IMR-90 (cell line): ENCODE results near the gene ANGPTL7. TPM values are rescaled to one million over a fixed set of nuclear protein-coding genes. Genes with fewer than 3 reads are reported as not detected.

Source experiments
- ATAC-seq: fragments of 200-7000 bp; cut with Tn5 transposase; 2 replicates; pipeline ENCODE4 v1.9.1; 2020; ENCODE audit warnings: low read depth, mild to moderate bottlenecking, moderate library complexity
- BruUV-seq: library from RNA; stranded (reverse); fragments of 400-500 nt; replicated peaks from 2 replicates; lab custom pipeline; 2021; lab: Mats Ljungman, UMichigan
- CTCF ChIA-PET: fragments of 300-600 bp; formaldehyde crosslinking; extraction: SDS; loops from one replicate; lab custom pipeline; 2021; ENCODE audit warnings: antibody characterized with exemption; lab: Yijun Ruan, JAX
- POLR2A ChIA-PET: fragments of 300-600 bp; sonication (Branson Sonifier 250); formaldehyde crosslinking; loops from one replicate; lab custom pipeline; 2022; ENCODE audit warnings: antibody characterized with exemption; ENCODE audit not compliant: unreplicated experiment; lab: Charles Lee
- DNase-seq: peaks from one replicate; pipeline ENCODE4 v3.0.0; 2013
- H2AFZ ChIP-seq: replicated peaks from 2 replicates; pipeline ENCODE3; 2013; ENCODE audit warnings: low read length, mild to moderate bottlenecking; ENCODE audit not compliant: poor library complexity
- H2AK5ac ChIP-seq: 2 replicates; pipeline ENCODE4 v1.6.1; 2013; ENCODE audit warnings: low read depth, low read length, inconsistent platforms
- H2AK9ac ChIP-seq: replicated peaks from 2 replicates; pipeline ENCODE3; 2013; ENCODE audit warnings: mild to moderate bottlenecking, low read depth, low read length, moderate library complexity; ENCODE audit not compliant: poor library complexity
- H2BK120ac ChIP-seq: 2 replicates; pipeline ENCODE4 v1.6.1; 2013; ENCODE audit warnings: low read depth, low read length, inconsistent platforms
- H2BK15ac ChIP-seq: 3 replicates; pipeline ENCODE4 v1.6.1; 2013; ENCODE audit warnings: low read depth, low read length, inconsistent platforms
- H2BK20ac ChIP-seq: 2 replicates; pipeline ENCODE4 v1.6.1; 2013; ENCODE audit warnings: low read depth, mild to moderate bottlenecking, inconsistent platforms, low read length, moderate library complexity
- H2BK5ac ChIP-seq: 2 replicates; pipeline ENCODE4 v1.6.1; 2013; ENCODE audit warnings: mild to moderate bottlenecking, low read depth, low read length, inconsistent platforms; ENCODE audit not compliant: poor library complexity, severe bottlenecking
- H3K14ac ChIP-seq: replicated peaks from 2 replicates; pipeline ENCODE4 v1.6.1; 2013; ENCODE audit warnings: low read depth, low read length, inconsistent platforms
- H3K18ac ChIP-seq: 2 replicates; pipeline ENCODE4 v1.6.1; 2013; ENCODE audit warnings: low read depth, low read length, control low read depth
- H3K23ac ChIP-seq: 2 replicates; pipeline ENCODE4 v1.6.1; 2013; ENCODE audit warnings: low read depth, low read length, inconsistent platforms
- H3K27ac ChIP-seq: 2 replicates; pipeline ENCODE4 v1.5.1; 2013; ENCODE audit warnings: mild to moderate bottlenecking, control low read depth, low read length; ENCODE audit not compliant: insufficient read depth
- H3K27me3 ChIP-seq: 2 replicates; pipeline ENCODE4 v1.6.1; 2013; ENCODE audit warnings: low read length; ENCODE audit not compliant: control insufficient read depth, insufficient read depth
- H3K36me3 ChIP-seq: 2 replicates; pipeline ENCODE4 v1.6.1; 2013; ENCODE audit warnings: low read length, mixed read lengths; ENCODE audit not compliant: control insufficient read depth, insufficient read depth
- H3K4ac ChIP-seq: 2 replicates; pipeline ENCODE4 v1.6.1; 2013; ENCODE audit warnings: low read depth, low read length, inconsistent platforms
- H3K4me1 ChIP-seq: 2 replicates; pipeline ENCODE4 v1.6.1; 2013; ENCODE audit warnings: low read length, mixed read lengths; ENCODE audit not compliant: control insufficient read depth, insufficient read depth
- H3K4me2 ChIP-seq: 2 replicates; pipeline ENCODE4 v1.6.1; 2013; ENCODE audit warnings: low read depth, mild to moderate bottlenecking, control low read depth, low read length, moderate library complexity
- H3K4me3 ChIP-seq: 2 replicates; pipeline ENCODE4 v1.5.1; 2013; ENCODE audit warnings: low read depth, mild to moderate bottlenecking, control low read depth, low read length, moderate library complexity; ENCODE audit not compliant: insufficient read depth
- H3K56ac ChIP-seq: 2 replicates; pipeline ENCODE4 v1.6.1; 2013; ENCODE audit warnings: low read length, inconsistent platforms; ENCODE audit not compliant: insufficient read depth; ENCODE audit errors: extremely low read depth
- H3K79me1 ChIP-seq, 2 experiments: 2 replicates each; pipeline ENCODE4 v1.6.1; 2013; ENCODE audit warnings: low read length in 2 of 2, inconsistent platforms in 1 of 2, low read depth in 1 of 2
- H3K9ac ChIP-seq: 2 replicates; pipeline ENCODE4 v1.6.1; 2013; ENCODE audit warnings: low read depth, low read length, control low read depth
- H3K9me1 ChIP-seq: 2 replicates; pipeline ENCODE4 v1.6.1; 2013; ENCODE audit warnings: low read length, inconsistent platforms; ENCODE audit not compliant: insufficient read depth
- H3K9me3 ChIP-seq: 2 replicates; pipeline ENCODE4 v1.6.1; 2013; ENCODE audit warnings: low read length; ENCODE audit not compliant: control insufficient read depth, insufficient read depth
- H4K20me1 ChIP-seq: 2 replicates; pipeline ENCODE4 v1.6.1; 2013; ENCODE audit warnings: low read length, inconsistent platforms; ENCODE audit not compliant: insufficient read depth
- H4K5ac ChIP-seq: 2 replicates; pipeline ENCODE4 v1.6.1; 2013; ENCODE audit warnings: mild to moderate bottlenecking, low read depth, low read length, control low read depth
- H4K8ac ChIP-seq, 2 experiments: 2 replicates each; pipeline ENCODE4 v1.6.1; 2013; ENCODE audit warnings: low read depth in 2 of 2, low read length in 2 of 2, control low read depth in 1 of 2, inconsistent platforms in 1 of 2
- H4K91ac ChIP-seq: 2 replicates; pipeline ENCODE4 v1.6.1; 2013; ENCODE audit warnings: low read depth, low read length, inconsistent platforms; ENCODE audit not compliant: insufficient read depth
- CHD1 ChIP-seq: IDR thresholded peaks from 2 replicates; pipeline ENCODE4 v1.6.1; 2012; ENCODE audit warnings: low read depth, low read length, improper control_type of control experiment
- MAZ ChIP-seq: IDR thresholded peaks from 2 replicates; pipeline ENCODE4 v1.6.1; 2012; ENCODE audit warnings: low read depth, mild to moderate bottlenecking, low read length, improper control_type of control experiment, moderate library complexity, borderline replicate concordance
- RFX5 ChIP-seq: IDR thresholded peaks from 2 replicates; pipeline ENCODE4 v1.8.0; 2012; ENCODE audit warnings: low read depth, mild to moderate bottlenecking, low read length, moderate library complexity
- SMC3 ChIP-seq: fragments of 150-350 bp; IDR thresholded peaks from 2 replicates; pipeline ENCODE4 v1.6.1; 2016; ENCODE audit warnings: low read depth, mild to moderate bottlenecking, antibody characterized with exemption, low read length, moderate library complexity
- WGBS, 2 experiments: methylation state at CpG; one replicate each; pipeline versions ENCODE4 v1.1.5 to v1.1.7; 2013; ENCODE audit warnings: missing lambda C conversion rate in 2 of 2; ENCODE audit not compliant: insufficient read length in 1 of 2; ENCODE audit errors: extremely low coverage in 2 of 2; 5-methylcytosine and 5-hydroxymethylcytosine counted together
- dilution Hi-C: fragments of 300-500 bp; cut with HindIII; formaldehyde crosslinking; loops from one replicate; pipeline ENCODE4 v1.14.3; 2018; ENCODE audit warnings: low sequenced_read_pairs; ENCODE audit not compliant: unreplicated experiment
- in situ Hi-C: fragments of 300-500 bp; cut with MboI; formaldehyde crosslinking; loops from 3 replicates; pipeline ENCODE4 v1.14.3; 2019; ENCODE audit warnings: low sequenced_read_pairs, inconsistent platforms, mixed read lengths
- intact Hi-C: fragments of 100-400 bp; cut with micrococcal nuclease; formaldehyde crosslinking; loops from 2 replicates; pipeline ENCODE4 v1.10.0; 2022
- polyA plus RNA-seq, 3 experiments: library from polyadenylated mRNA; depleted of rRNA; stranded (reverse); fragments of >200 nt; gene quantifications; 2 replicates each; pipeline ENCODE4 v1.2.3, GENCODE V29; 2012; ENCODE audit warnings: low replicate concordance in 1 of 3
- total RNA-seq: library from RNA; depleted of rRNA; stranded (reverse); fragments of >200 nt; gene quantifications from 2 replicates; pipeline ENCODE4 v1.2.3, GENCODE V29; 2012

ANGPTL7 gene
- total and polyA plus RNA-seq, 2 of the 4 experiments (the other 2 are of a cell fraction), result under 0.01 TPM; not detected in 1

DNA sequence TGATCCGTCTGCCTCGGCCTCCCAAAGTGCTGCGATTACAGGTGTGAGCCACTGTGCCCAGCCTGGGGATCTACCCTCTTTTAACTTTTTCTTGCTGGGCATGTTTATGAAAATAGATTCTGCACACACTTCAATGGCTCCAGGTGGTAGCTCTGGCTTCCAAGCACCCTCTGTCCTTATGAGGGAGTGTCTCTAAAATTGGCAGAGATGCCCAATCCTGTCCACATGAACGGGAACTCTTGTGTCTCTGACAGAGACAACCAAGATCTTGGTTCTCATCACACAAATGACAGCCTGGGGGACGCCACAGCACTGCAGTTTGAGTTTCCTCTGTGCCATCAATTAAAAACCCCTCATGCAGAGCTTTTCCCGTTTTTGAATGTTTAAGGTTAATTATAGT is 43.4 kb upstream of the ANGPTL7 start:
- H3K56ac ChIP-seq, result no peak overlapping the region
- no CpG with 5 or more reads among the region's 6 CpGs for WGBS, 2 experiments
- H3K23ac ChIP-seq, result no peak overlapping the region
- dilution Hi-C loops (no loop called here), in situ Hi-C loops (no loop called here), intact Hi-C loops (no loop called here)
- no peaks in the 10 kb centered on the region for H3K9me3 ChIP-seq
- no TSS peak for BruUV-seq
- CTCF ChIA-PET, result no interaction called here
- H3K18ac ChIP-seq, result no peak overlapping the region
- peaks cover 1% of the 10 kb centered on the region; the same call in 1 of the 2 replicates for H3K4me1 ChIP-seq
- H2AK5ac ChIP-seq, result no peak overlapping the region
- no peaks in the 10 kb centered on the region for H4K20me1 ChIP-seq
- H4K91ac ChIP-seq, result no peak overlapping the region
- H3K14ac ChIP-seq, result no peak overlapping the region
- POLR2A ChIA-PET, result no interaction called here
- H3K79me1 ChIP-seq, result no peaks in the 10 kb centered on the region
- ATAC-seq (no peak), DNase-seq (no peak)
- no peak overlapping the region for H3K4me2 ChIP-seq
- H3K27me3 ChIP-seq, result no peaks in the 10 kb centered on the region
- no peak overlapping the region for H2AK9ac ChIP-seq
- H3K9me1 ChIP-seq, result no peaks in the 10 kb centered on the region
- no peak overlapping the region for H2BK120ac ChIP-seq
- no peak overlapping the region for H2AFZ ChIP-seq
- peaks cover 31% of the 10 kb centered on the region for H3K36me3 ChIP-seq
- H3K4me3 ChIP-seq, result no peak overlapping the region
- H2BK15ac ChIP-seq, result no peak overlapping the region
- no peak overlapping the region for H3K9ac ChIP-seq
- TF ChIP-seq RFX5 (no peak), CHD1 (no peak), SMC3 (no peak), MAZ (no peak)
- no peak overlapping the region for H2BK20ac ChIP-seq
- no peak overlapping the region for H3K27ac ChIP-seq
- H2BK5ac ChIP-seq, result no peak overlapping the region
- H3K4ac ChIP-seq, result no peak overlapping the region
- no peak overlapping the region for H4K5ac ChIP-seq
- H4K8ac ChIP-seq, result no peak overlapping the region
